SK-N-SH (cell line): Measurements from ENCODE around the gene ZNF750. TPM values are rescaled to one million over a fixed set of nuclear protein-coding genes. Genes with fewer than 3 reads are reported as not detected.

ENCODE experiments used
- CTCF ChIA-PET: fragments of 300-600, 350-600 bp; formaldehyde crosslinking; extraction: SDS; loops from one replicate; lab custom pipeline; 2021; lab: Yijun Ruan, JAX
- POLR2A ChIA-PET: fragments of 350-600 bp; sonication (Branson Sonifier 250); formaldehyde crosslinking; extraction: SDS; loops from one replicate; lab custom pipeline; 2020; ENCODE audit warnings: antibody characterized with exemption, inconsistent platforms; lab: Yijun Ruan, JAX
- DNase-seq: peaks from one replicate; pipeline ENCODE4 v3.0.0; 2012
- H2AFZ ChIP-seq: fragments of 200-600 bp; sonication (generic); 2 replicates; pipeline ENCODE4 v1.8.1; 2016; ENCODE audit warnings: antibody characterized with exemption, mild to moderate bottlenecking, low read depth
- H3F3A ChIP-seq: fragments of 200-600 bp; sonication (generic); replicated peaks from 2 replicates; pipeline ENCODE3; 2016; ENCODE audit warnings: antibody characterized with exemption, mild to moderate bottlenecking; ENCODE audit not compliant: insufficient read depth
- H3K27ac ChIP-seq, 2 experiments: fragments of 200-500 bp in 1 of 2; fragments of 200-600 bp in 1 of 2; sonication (Bioruptor generic) in 1 of 2; sonication (generic), shearing (Covaris generic) in 1 of 2; 2 replicates each; pipeline versions ENCODE4 v1.5.1 to v1.6.1; 2014 to 2016; ENCODE audit warnings: low read depth in 2 of 2, inconsistent platforms in 1 of 2, low read length in 1 of 2, mild to moderate bottlenecking in 1 of 2, mixed read lengths in 1 of 2
- H3K27me3 ChIP-seq: fragments of 200-600 bp; sonication (generic), shearing (Covaris generic); 2 replicates; pipeline ENCODE4 v1.6.1; 2016; ENCODE audit warnings: mixed run types; ENCODE audit not compliant: insufficient read depth
- H3K36me3 ChIP-seq, 2 experiments: fragments of 200-500 bp in 1 of 2; fragments of 200-600 bp in 1 of 2; sonication (Bioruptor generic) in 1 of 2; sonication (generic) in 1 of 2; replicated peaks in 1 of 2; 2 replicates each; pipeline versions ENCODE3 to v1.5.1; 2014 to 2016; ENCODE audit warnings: low read length in 1 of 2, mild to moderate bottlenecking in 1 of 2; ENCODE audit not compliant: insufficient read depth in 2 of 2, control insufficient read depth in 1 of 2
- H3K4me1 ChIP-seq, 2 experiments: fragments of 200-500 bp in 1 of 2; fragments of 200-600 bp in 1 of 2; sonication (Bioruptor generic) in 1 of 2; sonication (generic), shearing (Covaris generic) in 1 of 2; 2 replicates each; pipeline versions ENCODE4 v1.5.1 to v1.6.1; 2014 to 2016; ENCODE audit warnings: low read depth in 1 of 2, low read length in 1 of 2, mixed run types in 1 of 2; ENCODE audit not compliant: insufficient read depth in 2 of 2, control insufficient read depth in 1 of 2
- H3K4me2 ChIP-seq: fragments of 200-600 bp; sonication (generic), shearing (Covaris generic); 2 replicates; pipeline ENCODE4 v1.6.1; 2017; ENCODE audit warnings: mixed run types
- H3K4me3 ChIP-seq, 2 experiments: fragments of 200-500 bp in 1 of 2; fragments of 200-600 bp in 1 of 2; sonication (Bioruptor generic) in 1 of 2; sonication (generic), shearing (Covaris generic) in 1 of 2; 2 replicates each; pipeline versions ENCODE4 v1.5.1 to v1.8.1; 2014 to 2016; ENCODE audit warnings: low read depth in 2 of 2, inconsistent platforms in 1 of 2, low read length in 1 of 2, mild to moderate bottlenecking in 1 of 2, mixed read lengths in 1 of 2, moderate library complexity in 1 of 2
- H3K79me2 ChIP-seq: fragments of 200-600 bp; sonication (generic); 2 replicates; pipeline ENCODE4 v1.8.1; 2017; ENCODE audit warnings: mild to moderate bottlenecking; ENCODE audit not compliant: insufficient read depth
- H3K9ac ChIP-seq: fragments of 200-600 bp; sonication (generic); 2 replicates; pipeline ENCODE4 v1.6.1; 2017; ENCODE audit warnings: mixed run types
- H3K9me2 ChIP-seq: fragments of 200-600 bp; sonication (generic); 2 replicates; pipeline ENCODE4 v1.6.1; 2017; ENCODE audit warnings: mixed run types
- H3K9me3 ChIP-seq: fragments of 200-600 bp; sonication (generic); 2 replicates; pipeline ENCODE4 v1.6.1; 2017; ENCODE audit warnings: mixed run types, mild to moderate bottlenecking, moderate library complexity
- H4K20me1 ChIP-seq: fragments of 200-600 bp; sonication (generic); 2 replicates; pipeline ENCODE4 v1.6.1; 2017; ENCODE audit warnings: mild to moderate bottlenecking, mixed run types; ENCODE audit not compliant: insufficient read depth
- FOSL2 ChIP-seq: IDR thresholded peaks from 2 replicates; pipeline ENCODE4 v1.4.0; 2012; ENCODE audit warnings: low read depth, mild to moderate bottlenecking, moderate library complexity, borderline replicate concordance
- FOXM1 ChIP-seq: IDR thresholded peaks from 2 replicates; pipeline ENCODE4 v1.4.0; 2012; ENCODE audit warnings: low read depth, mild to moderate bottlenecking
- GABPA ChIP-seq: IDR thresholded peaks from 2 replicates; pipeline ENCODE4 v1.4.0; 2012; ENCODE audit warnings: low read depth, mild to moderate bottlenecking
- JUND ChIP-seq: IDR thresholded peaks from 2 replicates; pipeline ENCODE4 v1.4.0; 2012
- MEF2A ChIP-seq: IDR thresholded peaks from 2 replicates; pipeline ENCODE4 v1.4.0; 2012; ENCODE audit warnings: low read depth, borderline replicate concordance
- NFIC ChIP-seq: IDR thresholded peaks from 2 replicates; pipeline ENCODE4 v1.4.0; 2012; ENCODE audit warnings: borderline replicate concordance
- RAD21 ChIP-seq: IDR thresholded peaks from 2 replicates; pipeline ENCODE4 v1.6.1; 2012; ENCODE audit warnings: mild to moderate bottlenecking, low read length
- RXRA ChIP-seq: IDR thresholded peaks from 2 replicates; pipeline ENCODE4 v1.4.0; 2012; ENCODE audit warnings: low read depth, mild to moderate bottlenecking, borderline replicate concordance
- SMC3 ChIP-seq: IDR thresholded peaks from 2 replicates; pipeline ENCODE4 v1.6.1; 2012; ENCODE audit warnings: low read depth, low read length, improper control_type of control experiment
- TAF1 ChIP-seq: IDR thresholded peaks from 2 replicates; pipeline ENCODE4 v1.6.1; 2012; ENCODE audit warnings: low read depth, mild to moderate bottlenecking, low read length, moderate library complexity, borderline replicate concordance
- YY1 ChIP-seq: IDR thresholded peaks from 2 replicates; pipeline ENCODE4 v1.4.0; 2012; ENCODE audit warnings: low read depth, mild to moderate bottlenecking
- WGBS: methylation state at CpG from one replicate; pipeline ENCODE4 v1.1.6; 2017; ENCODE audit warnings: low lambda C conversion rate; 5-methylcytosine and 5-hydroxymethylcytosine counted together
- polyA plus RNA-seq, 3 experiments: library from polyadenylated mRNA; depleted of rRNA; stranded (reverse); fragments of >200 nt; gene quantifications; 2 replicates each; pipeline ENCODE4 v1.2.3, GENCODE V29; 2012
- TF ChIP-seq, protein P1 (sequence below): IDR thresholded peaks from 2 replicates; pipeline ENCODE4; 2012
- TF ChIP-seq, protein P2 (sequence below): fragments of 200-600 bp; sonication (generic); IDR thresholded peaks from 2 replicates; pipeline ENCODE4 v1.6.1; 2017; ENCODE audit warnings: antibody characterized with exemption, mild to moderate bottlenecking, moderate library complexity

ZNF750 gene
- polyA plus RNA-seq, 1 of the 3 experiments (the other 2 are of a cell fraction), result not detected

DNA sequence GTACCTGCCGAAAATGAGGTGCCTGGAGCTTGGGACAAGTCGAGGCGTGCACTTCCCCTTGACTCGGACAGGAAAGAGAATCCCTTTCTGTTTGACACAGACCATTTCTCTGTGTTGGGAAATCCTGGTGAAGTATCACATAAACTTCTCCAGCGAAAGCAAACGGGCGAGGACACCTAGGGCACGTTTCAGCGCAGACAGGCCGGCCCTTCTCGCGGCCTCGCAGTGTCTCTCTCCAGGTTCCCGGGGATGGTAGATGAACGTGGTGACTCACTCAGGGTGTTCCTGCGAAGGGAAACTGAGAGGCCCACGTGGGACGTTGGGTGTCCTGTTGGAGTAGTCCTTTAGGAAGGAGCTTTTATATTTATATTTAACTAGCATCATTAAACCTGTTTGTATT is 36.3 kb upstream of the ZNF750 start (continued):
- TF ChIP-seq, protein P1, sequence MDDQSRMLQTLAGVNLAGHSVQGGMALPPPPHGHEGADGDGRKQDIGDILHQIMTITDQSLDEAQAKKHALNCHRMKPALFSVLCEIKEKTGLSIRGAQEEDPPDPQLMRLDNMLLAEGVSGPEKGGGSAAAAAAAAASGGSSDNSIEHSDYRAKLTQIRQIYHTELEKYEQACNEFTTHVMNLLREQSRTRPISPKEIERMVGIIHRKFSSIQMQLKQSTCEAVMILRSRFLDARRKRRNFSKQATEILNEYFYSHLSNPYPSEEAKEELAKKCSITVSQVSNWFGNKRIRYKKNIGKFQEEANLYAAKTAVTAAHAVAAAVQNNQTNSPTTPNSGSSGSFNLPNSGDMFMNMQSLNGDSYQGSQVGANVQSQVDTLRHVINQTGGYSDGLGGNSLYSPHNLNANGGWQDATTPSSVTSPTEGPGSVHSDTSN, result no peak
- TF ChIP-seq RAD21 (no peak), YY1 (no peak), SMC3 (no peak), MEF2A (no peak), FOSL2 (no peak), GABPA (no peak)

DNA sequence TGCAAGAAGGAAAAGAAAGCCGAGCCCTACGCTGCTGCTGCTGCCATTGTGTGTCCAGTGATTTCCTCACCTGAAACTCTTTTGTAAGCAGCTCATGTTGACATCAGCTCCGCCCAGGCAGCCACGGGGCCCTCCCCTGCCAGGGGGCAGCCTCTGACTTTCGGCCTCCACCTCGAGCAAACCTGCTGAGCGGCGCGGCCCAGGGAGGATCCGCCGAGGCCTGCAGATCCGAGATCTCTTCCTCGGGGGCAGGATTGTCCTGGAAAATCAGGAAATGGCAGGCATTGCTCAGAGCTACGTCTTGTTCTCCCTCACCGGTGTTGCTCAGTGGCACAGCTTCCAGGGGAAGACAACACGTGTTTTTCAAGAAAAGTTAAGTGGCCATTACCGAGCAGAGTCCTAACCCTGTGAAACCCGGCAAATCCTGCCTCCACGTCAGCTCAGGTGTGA is 35.6 kb upstream of the ZNF750 start:
- H3K27ac ChIP-seq, result no peak overlapping the region; a peak in 1 of 4 replicates
- H3K36me3 ChIP-seq, result peaks cover 0 to 19% of the 10 kb centered on the region in 2 experiments
- no peak overlapping the region for H3K9ac ChIP-seq
- CTCF ChIA-PET, result interaction anchor here (0.6 to 4.0 kb wide), 15 partner anchors 9 to 234 kb away, joined by 3 to 15 read pairs (median 4); no protein-coding TSS in a partner anchor
- no peaks in the 10 kb centered on the region for H3K9me2 ChIP-seq
- 93% methylated on average over 13 of the region's 19 CpGs for WGBS
- H2AFZ ChIP-seq, result no peak overlapping the region
- H3K27me3 ChIP-seq, result no peaks in the 10 kb centered on the region
- no peak overlapping the region for H3K4me2 ChIP-seq
- TF ChIP-seq FOXM1 (no peak), JUND (no peak), TAF1 (no peak), GABPA (no peak), NFIC (no peak), RXRA (no peak)
- TF ChIP-seq, protein P2, sequence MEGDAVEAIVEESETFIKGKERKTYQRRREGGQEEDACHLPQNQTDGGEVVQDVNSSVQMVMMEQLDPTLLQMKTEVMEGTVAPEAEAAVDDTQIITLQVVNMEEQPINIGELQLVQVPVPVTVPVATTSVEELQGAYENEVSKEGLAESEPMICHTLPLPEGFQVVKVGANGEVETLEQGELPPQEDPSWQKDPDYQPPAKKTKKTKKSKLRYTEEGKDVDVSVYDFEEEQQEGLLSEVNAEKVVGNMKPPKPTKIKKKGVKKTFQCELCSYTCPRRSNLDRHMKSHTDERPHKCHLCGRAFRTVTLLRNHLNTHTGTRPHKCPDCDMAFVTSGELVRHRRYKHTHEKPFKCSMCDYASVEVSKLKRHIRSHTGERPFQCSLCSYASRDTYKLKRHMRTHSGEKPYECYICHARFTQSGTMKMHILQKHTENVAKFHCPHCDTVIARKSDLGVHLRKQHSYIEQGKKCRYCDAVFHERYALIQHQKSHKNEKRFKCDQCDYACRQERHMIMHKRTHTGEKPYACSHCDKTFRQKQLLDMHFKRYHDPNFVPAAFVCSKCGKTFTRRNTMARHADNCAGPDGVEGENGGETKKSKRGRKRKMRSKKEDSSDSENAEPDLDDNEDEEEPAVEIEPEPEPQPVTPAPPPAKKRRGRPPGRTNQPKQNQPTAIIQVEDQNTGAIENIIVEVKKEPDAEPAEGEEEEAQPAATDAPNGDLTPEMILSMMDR, result no peak
- DNase-seq, result no peak
- H3F3A ChIP-seq, result peaks cover 8% of the 10 kb centered on the region
- H3K4me1 ChIP-seq, result peaks cover 0 to 3% of the 10 kb centered on the region in 2 experiments; a peak in 1 of 4 replicates
- H3K4me3 ChIP-seq, result no peak overlapping the region
- POLR2A ChIA-PET, result interaction anchor here (1.3 kb wide), 1 partner anchor 9 kb away, joined by 3 read pairs; no protein-coding TSS in a partner anchor
- H4K20me1 ChIP-seq, result no peaks in the 10 kb centered on the region
- H3K9me3 ChIP-seq, result no peaks in the 10 kb centered on the region
- peaks cover 23% of the 10 kb centered on the region; the same call in 1 of the 2 replicates for H3K79me2 ChIP-seq
